ENCODE results near the gene KRTAP10-12. TPM values are rescaled to one million over a fixed set of nuclear protein-coding genes. Genes with fewer than 3 reads are reported as not detected.
A peak's percentile ranks its signal among the peaks of the same experiment; 100 is the strongest.

KRTAP10-12 gene
- total RNA-seq, 2 donors from 2014 or later, result not detected

DNA sequence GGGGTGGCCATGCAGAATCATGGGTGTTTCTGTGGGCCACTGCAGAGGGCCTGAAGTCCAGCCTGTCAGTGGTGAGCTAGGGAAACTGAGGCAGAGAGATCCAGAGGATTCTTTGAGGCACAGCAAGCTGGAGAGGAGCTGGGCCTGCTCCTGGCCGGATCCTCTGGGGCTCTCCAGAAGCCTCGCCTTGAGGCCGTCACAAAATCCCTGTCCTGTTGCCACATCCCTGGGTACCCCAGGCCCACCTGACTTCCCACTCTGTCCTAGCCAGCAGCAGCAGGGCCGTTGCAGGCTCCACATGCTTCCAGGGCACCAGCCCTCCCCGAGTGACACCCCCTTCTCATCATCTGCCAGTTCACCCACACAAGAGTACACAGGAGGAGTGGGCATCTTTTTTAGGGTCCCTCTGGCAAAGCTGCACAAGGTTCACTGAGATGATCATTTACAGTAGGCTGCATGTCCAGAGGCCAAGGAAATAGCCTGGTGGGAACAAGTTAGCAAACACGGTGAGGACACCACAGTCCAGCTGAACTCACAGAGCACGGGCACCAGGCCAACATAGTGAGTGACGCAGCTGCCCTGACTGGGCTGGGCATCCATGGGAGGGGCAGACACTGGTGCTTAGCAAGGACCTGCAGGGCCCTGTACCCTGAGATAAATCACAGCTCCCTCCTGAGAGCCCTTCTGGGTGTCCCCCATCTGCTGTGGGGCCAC is 39.5 kb downstream of the KRTAP10-12 start:
- intact Hi-C loops (cut with DNase I), result no loop called here
- Histone ChIP-seq H3K9me3 (no peaks in the 10 kb centered on the region), H3K4me1 (replicated peaks) (peaks cover 3% of the 10 kb centered on the region), H3K4me3 (no peak overlapping the region), H3K27me3 (replicated peaks; ENCODE audit: insufficient read depth) (no peaks in the 10 kb centered on the region), H3K27ac (no peak overlapping the region), H3K36me3 (no peaks in the 10 kb centered on the region)
- peak; percentile 82 for DNase-seq (ENCODE audit: low spot score)
- TF ChIP-seq POLR2AphosphoS5 (IDR thresholded peaks at IDR 0.05) (peak; percentile 71), CTCF (IDR thresholded peaks at IDR 0.05) (no peak), POLR2A (IDR thresholded peaks at IDR 0.05) (no peak)
- WGBS, result 77% methylated on average over 6 of the region's 8 CpGs

DNA sequence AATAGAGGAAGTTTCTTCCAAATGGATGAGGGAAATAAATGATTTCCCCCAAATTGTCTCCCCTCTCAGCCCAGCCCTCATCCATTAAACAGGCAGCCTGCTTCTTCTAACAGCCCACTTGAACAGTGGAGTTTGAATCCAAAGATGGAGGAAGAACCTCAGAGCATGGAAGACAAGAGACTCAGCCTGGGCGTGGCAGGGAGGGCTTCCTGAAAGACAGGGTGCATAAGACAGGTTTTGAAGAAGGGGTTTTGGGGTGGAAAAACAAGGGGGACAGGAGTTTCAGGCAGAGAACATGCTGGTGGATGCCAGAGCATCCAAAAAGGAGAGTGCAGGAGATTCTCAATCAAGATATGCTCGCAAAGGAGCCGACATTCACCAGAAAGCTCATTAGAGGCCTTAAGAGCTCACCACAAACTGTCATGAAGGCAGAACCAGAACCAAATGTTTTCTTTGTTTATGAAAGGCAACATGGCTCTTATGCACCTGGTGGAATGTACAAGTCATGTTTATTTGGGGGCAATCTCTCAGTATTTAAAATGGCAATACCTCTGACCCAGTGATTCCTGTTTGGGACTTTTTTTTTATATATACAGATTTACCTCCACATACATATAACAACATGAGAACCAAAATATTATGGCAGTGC is 40.9 kb downstream of the KRTAP10-12 start:
- H3K36me3 ChIP-seq, result no peaks in the 10 kb centered on the region
- TF ChIP-seq CTCF (IDR thresholded peaks at IDR 0.05) (no peak), POLR2AphosphoS5 (IDR thresholded peaks at IDR 0.05) (no peak), POLR2A (IDR thresholded peaks at IDR 0.05) (no peak)
- no peak for DNase-seq (ENCODE audit: low spot score)
- H3K4me3 ChIP-seq, result no peak overlapping the region
- no peaks in the 10 kb centered on the region for H3K9me3 ChIP-seq
- H3K27me3 ChIP-seq (replicated peaks; ENCODE audit: insufficient read depth), result no peaks in the 10 kb centered on the region
- H3K27ac ChIP-seq, result no peak overlapping the region
- H3K4me1 ChIP-seq (replicated peaks), result peaks cover 3% of the 10 kb centered on the region
- WGBS, result 70% methylated on average over 3 of the region's 3 CpGs
- intact Hi-C loops (cut with DNase I), result no loop called here

GRCh38 chr21:44738621-44739020 is 41.6 kb downstream of the KRTAP10-12 start:
- DNase-seq (ENCODE audit: low spot score), result no peak
- intact Hi-C loops (cut with DNase I), result no loop called here
- H3K4me3 ChIP-seq, result no peak overlapping the region
- 94% methylated on average over 3 of the region's 3 CpGs for WGBS
- peaks cover 3% of the 10 kb centered on the region for H3K4me1 ChIP-seq (replicated peaks)
- no peaks in the 10 kb centered on the region for H3K9me3 ChIP-seq
- H3K27ac ChIP-seq, result no peak overlapping the region
- no peak for TF ChIP-seq CTCF (IDR thresholded peaks at IDR 0.05)
- no peak for TF ChIP-seq POLR2AphosphoS5 (IDR thresholded peaks at IDR 0.05)
- TF ChIP-seq POLR2A (IDR thresholded peaks at IDR 0.05), result no peak
- H3K36me3 ChIP-seq, result no peaks in the 10 kb centered on the region
- H3K27me3 ChIP-seq (replicated peaks; ENCODE audit: insufficient read depth), result no peaks in the 10 kb centered on the region

GRCh38 chr21:44739316-44739715 is 42.3 kb downstream of the KRTAP10-12 start:
- no peak for DNase-seq (ENCODE audit: low spot score)
- Histone ChIP-seq H3K36me3 (no peaks in the 10 kb centered on the region), H3K9me3 (no peaks in the 10 kb centered on the region), H3K4me3 (no peak overlapping the region), H3K4me1 (replicated peaks) (peaks cover 3% of the 10 kb centered on the region), H3K27ac (no peak overlapping the region), H3K27me3 (replicated peaks; ENCODE audit: insufficient read depth) (no peaks in the 10 kb centered on the region)
- WGBS, result 82% methylated on average over 1 of the region's 1 CpG
- intact Hi-C loops (cut with DNase I), result no loop called here
- TF ChIP-seq POLR2A (IDR thresholded peaks at IDR 0.05), result no peak
- TF ChIP-seq CTCF (IDR thresholded peaks at IDR 0.05), result no peak
- no peak for TF ChIP-seq POLR2AphosphoS5 (IDR thresholded peaks at IDR 0.05)

DNA sequence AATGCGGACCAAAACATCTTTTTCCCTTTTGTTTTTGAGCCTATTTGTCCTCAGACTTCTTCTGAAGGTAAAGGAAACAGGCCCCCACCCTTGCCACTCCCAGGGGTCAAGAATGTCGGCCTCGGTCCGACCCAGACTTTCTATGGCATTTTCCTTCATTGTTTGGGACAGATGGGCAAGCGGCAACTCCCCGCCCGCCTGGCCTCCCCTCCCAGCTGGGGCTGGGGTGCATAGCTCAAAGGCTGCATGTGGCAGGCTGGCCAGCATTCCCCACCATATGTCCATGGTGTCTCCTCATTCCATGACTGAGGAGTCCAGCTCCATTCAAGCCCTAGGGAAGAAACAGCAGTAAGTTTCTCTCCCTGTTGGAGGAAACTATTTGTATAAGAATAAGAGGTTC is 43.8 kb downstream of the KRTAP10-12 start:
- no peak for DNase-seq (ENCODE audit: low spot score)
- Histone ChIP-seq H3K9me3 (no peaks in the 10 kb centered on the region), H3K27ac (no peak overlapping the region), H3K4me3 (no peak overlapping the region), H3K36me3 (no peaks in the 10 kb centered on the region), H3K27me3 (replicated peaks; ENCODE audit: insufficient read depth) (no peaks in the 10 kb centered on the region), H3K4me1 (replicated peaks) (peaks cover 3% of the 10 kb centered on the region)
- intact Hi-C loops (cut with DNase I), result no loop called here
- no peak for TF ChIP-seq POLR2AphosphoS5 (IDR thresholded peaks at IDR 0.05)
- TF ChIP-seq POLR2A (IDR thresholded peaks at IDR 0.05), result no peak
- no peak for TF ChIP-seq CTCF (IDR thresholded peaks at IDR 0.05)
- WGBS, result 83% methylated on average over 7 of the region's 7 CpGs

Data from prostate gland (tissue), 2 donors.